Fibroblast of skin of left biceps (primary cell): ENCODE results near the gene URGCP.
"Not testable (repeated sequence)": the region's sequence is repeated elsewhere in the genome, so short reads cannot be mapped to it uniquely, and the experiment has no call there.

Source experiments
- DNase-seq, 2 experiments: peaks; one replicate each; pipeline ENCODE4 v3.0.0-alpha.2; 2013; ENCODE audit warnings: low read depth in 2 of 2

The URGCP gene

GRCh38 chr7:43834463-43835251 is 71.7 kb downstream of the URGCP start:
- DNase-seq: no peak

- not testable (repeated sequence) for DNase-seq
These were observed 75.5 kb downstream of the URGCP start for GRCh38 chr7:43830917-43831316.
